Fibroblast of the aortic adventitia (primary cell): ENCODE data around the gene TMEM100. TPM values are rescaled to one million over a fixed set of nuclear protein-coding genes. Genes with fewer than 3 reads are reported as not detected.
"Not testable (repeated sequence)": the region's sequence is repeated elsewhere in the genome, so short reads cannot be mapped to it uniquely, and the experiment has no call there.

Source experiments
- DNase-seq: peaks from one replicate; pipeline ENCODE4 v3.0.0-alpha.2; 2010; ENCODE audit warnings: low read depth
- H3K4me3 ChIP-seq: 2 replicates; pipeline ENCODE4 v1.5.1; 2011; ENCODE audit warnings: low read depth, mild to moderate bottlenecking, control low read depth, low read length, moderate library complexity
- CTCF ChIP-seq: IDR thresholded peaks from 2 replicates; pipeline ENCODE4 v1.5.1; 2011; ENCODE audit warnings: mild to moderate bottlenecking, low read length, control low read depth, inconsistent platforms; ENCODE audit not compliant: insufficient read depth
- total RNA-seq: library from RNA; depleted of rRNA; stranded (reverse); fragments of >200 nt; gene quantifications from 2 replicates; pipeline ENCODE4 v1.2.3, GENCODE V29; 2012; ENCODE audit warnings: low replicate concordance

TMEM100 gene
- total RNA-seq, 1 donor = 2.1 TPM

GRCh38 chr17:55680686-55681341 is 41.9 kb downstream of the TMEM100 start:
- TF ChIP-seq CTCF = no peak
- no peak for DNase-seq
- H3K4me3 ChIP-seq = no peak overlapping the region

DNA sequence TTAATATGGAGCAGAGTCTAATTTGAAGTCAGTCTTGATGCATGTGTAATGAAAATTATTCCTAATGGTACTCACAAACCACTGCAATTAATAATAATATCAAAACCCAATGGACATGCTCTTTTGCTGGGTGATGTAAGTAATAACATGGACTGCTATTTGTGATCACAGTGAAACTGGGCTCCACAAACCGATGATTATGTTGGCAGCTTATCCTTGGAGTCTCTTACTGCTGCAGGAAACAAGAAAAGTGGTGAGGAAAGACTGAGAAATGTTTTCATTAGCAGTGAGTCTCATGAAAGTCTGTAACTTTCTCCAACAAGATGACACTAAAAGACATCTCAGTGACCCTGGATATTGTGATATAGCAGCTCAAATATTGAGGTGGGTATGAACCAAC is 45.2 kb downstream of the TMEM100 start:
- TF ChIP-seq CTCF = no peak
- DNase-seq = no peak

GRCh38 chr17:55676274-55676673 is 46.4 kb downstream of the TMEM100 start:
- TF ChIP-seq CTCF = no peak
- DNase-seq = no peak
- no peak overlapping the region for H3K4me3 ChIP-seq

More for the DNA sequence above, 45.2 kb downstream of the TMEM100 start:
- H3K4me3 ChIP-seq = no peak overlapping the region

- TF ChIP-seq CTCF = no peak
- no peak overlapping the region for H3K4me3 ChIP-seq
- DNase-seq = peak; percentile 15
Measured at GRCh38 chr17:55673743-55674506, 48.7 kb downstream of the TMEM100 start.

DNA sequence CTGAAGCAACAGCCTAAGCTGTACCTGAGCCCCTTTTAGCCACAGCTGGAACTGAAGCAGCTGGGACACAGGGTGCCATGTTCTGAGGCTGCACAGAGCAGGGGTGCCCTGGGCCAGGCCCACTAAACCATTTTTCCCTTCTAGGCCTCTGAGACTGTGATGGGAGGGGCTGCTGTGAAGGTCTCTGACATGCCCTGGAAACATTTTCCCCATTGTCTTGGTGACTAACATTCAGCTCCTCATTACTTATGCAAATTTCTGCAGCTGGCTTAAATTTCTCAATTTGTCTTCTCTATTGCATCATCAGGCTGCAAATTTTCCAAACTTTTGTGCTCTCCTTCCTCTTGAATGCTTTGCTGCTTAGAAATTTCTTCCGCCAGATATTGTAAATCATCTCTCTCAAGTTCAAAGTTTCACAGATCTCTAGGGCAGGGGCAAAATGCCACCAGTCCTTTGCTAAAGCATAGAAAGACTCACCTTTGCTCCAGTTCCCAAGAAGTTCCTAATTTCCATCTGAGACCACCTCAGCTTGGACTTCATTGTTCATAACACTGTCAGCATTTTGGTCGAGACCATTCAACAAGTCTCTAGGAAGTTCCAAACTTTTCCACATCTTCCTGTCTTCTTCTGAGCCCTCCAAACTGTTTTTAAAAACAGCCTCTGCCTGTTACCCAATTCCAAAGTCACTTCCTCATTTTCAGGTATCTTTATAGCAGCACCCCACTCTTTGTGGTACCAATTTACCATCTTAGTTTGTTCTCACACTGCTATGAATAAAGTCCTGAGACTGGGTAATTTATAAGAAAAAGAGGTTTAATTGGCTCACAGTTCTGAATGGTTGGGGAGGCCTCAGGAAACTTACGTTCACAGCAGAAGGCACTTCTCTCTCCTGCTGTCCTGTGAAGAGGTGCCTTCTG is 49.8 kb downstream of the TMEM100 start:
- no peak for TF ChIP-seq CTCF
- H3K4me3 ChIP-seq = no peak overlapping the region
- DNase-seq = peak; percentile 23

GRCh38 chr17:55672010-55672409 is 50.7 kb downstream of the TMEM100 start:
- DNase-seq, H3K4me3 ChIP-seq: not testable (repeated sequence)

Other genes with a start within 250 kb of the TMEM100 start
- not detected in 2 replicates for gene SMIM36, start 211.4 kb downstream of the TMEM100 start, total RNA-seq
- 5.2 and 9.7 TPM in 2 replicates for gene PCTP, start 28.2 kb upstream of the TMEM100 start, total RNA-seq